ENCODE measurements around the gene RGS7BP.

RGS7BP gene

DNA sequence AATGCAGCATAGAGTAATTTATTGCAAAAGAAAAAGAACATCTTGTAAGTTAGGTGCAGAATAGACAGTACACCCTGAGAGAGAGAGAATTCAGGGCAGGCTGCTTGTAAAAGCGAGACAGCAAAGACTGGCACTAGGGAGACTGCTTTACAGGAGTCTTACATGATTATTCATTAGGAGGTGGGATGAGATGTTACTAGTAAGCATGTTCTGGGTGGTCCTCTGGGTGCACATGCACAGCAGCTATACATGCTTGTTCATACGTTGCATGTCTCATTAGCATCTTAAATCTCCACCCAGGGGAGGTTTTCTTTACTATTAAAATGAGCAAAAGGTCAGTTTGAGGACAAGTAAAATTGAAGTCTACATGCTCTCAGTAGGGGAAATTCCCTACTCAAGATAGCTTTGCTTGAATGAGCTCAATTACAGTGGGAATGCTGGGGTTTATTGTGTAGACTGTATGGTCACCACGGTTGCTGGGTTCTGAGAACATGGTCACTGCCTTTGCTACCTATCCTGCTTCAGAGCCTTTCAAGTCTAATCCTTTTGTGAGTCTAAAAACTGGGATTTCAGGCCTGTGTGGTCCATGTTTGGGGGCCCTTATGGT, 60.6 kb downstream of the RGS7BP start:
- DNase-seq: no peak

DNA sequence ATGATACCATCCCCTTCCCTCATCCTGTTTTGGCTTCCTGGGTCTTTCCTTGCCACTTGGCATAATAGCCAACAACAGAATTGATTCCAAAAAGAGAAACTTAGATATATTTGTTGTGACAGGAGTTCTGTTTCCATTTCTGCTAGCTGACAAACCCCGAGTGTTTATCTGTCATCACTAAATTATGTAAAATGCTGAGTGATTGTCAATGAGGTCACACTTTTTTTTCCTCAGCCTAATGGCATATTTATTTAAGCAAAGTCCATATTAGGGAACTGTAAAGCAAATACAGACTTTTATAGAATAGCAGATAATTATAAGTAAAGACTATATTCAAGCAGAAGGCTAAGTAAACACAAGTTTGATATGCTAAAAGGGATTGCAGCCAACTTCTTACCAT, 64.0 kb downstream of the RGS7BP start:
- no peak for DNase-seq

DNA sequence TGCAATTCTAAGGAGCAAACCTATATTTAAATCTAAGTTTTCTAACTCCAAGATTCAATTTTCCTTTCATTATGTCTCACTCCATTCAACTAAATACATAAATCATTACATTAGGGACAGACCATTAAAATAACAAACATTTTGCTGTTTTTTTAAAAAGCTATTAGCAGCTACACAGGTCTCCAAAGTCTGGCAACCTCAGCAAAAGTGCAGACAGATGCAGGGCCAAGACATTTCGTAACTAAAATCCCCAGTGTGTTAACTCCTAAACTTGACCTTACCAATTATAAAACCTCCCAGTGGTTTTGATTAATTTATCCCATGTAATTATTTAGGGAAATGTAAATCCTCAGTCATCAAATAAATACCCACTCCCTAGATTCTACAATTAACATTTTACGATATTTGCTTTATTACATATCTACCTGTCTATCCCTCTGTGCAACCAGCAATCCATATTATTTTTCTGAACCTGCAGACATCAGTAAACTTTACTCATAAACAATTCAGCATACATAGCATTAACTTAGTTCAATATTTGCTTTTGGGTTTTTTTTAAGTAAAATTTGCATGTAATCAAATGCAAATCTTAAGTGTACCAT, 64.7 kb downstream of the RGS7BP start:
- DNase-seq: no peak

DNA sequence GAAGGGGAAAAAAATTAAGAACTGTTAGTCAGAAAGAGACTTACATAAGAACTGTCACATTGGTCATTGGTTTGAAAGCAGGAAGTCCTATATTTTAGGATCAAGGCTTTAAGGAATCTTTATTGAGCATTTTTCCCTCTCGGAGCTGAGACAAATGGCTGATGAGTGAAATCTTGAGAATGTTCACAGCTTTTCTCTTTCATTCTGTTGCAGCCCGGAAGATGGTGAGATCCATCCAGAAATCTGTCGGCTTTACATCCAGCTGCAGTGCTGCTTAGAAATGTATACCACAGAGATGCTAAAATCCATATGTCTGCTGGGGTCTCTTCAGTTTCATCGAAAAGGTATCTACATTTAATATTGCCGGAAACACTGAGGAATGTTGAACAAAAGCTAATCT, 69.7 kb downstream of the RGS7BP start:
- DNase-seq: no peak

DNA sequence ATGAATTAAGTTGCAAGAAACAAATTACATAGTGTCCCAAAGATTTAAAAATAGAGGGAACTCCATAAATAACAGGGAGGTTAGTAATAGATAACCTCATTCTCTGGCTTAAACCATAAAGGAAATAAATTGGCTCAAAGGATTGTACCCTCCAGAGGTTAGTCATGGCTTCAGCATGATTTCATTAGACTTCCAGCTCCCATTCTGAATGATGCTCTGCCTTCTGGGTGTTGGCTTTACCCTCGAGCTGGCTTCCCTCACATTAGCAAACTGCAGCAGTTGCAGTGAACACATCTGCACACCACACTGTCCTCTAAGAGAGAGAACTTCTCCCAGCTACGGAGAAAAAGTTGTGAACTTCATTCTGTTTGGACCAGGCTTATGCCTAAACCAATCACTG, 70.4 kb downstream of the RGS7BP start:
- DNase-seq: no peak

DNA sequence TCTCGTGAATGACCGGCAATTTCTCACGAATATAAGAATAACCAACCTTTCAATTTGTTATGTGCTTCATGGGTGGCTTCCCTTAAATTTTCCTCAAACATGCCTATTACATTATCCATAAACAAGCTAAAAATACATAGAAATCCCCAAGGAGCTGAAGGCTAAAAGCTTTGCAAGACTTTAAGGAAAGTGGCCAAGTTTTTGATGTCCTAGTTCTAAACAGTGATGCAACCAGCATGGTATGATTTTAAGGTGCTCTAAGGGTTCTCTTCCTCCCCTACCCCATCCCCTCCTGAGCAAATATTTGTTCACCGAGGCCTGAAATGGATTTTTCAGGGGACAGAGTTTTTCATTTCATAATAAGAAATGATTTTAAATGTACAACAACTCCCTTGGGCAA, 79.8 kb downstream of the RGS7BP start:
- DNase-seq: no peak

DNA sequence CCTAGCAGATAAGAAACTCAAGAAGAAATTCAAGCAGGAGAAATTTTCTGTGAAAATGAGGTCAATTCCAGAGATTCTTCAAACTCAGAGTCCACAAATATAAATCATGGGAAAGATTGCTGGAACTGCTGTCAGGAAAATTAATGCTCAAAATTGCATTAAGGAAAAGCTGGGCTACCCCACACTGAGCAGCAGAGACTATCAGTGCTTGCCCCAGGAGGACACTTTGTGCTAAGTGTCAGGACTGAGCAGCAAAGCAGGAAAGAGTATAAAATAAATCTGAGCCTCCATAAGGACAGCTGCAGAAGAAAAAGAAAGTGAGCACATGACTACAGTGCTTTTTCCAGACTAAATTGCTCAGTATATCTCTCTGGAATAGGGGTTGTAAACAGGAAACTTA, 81.6 kb downstream of the RGS7BP start:
- DNase-seq: no peak

DNA sequence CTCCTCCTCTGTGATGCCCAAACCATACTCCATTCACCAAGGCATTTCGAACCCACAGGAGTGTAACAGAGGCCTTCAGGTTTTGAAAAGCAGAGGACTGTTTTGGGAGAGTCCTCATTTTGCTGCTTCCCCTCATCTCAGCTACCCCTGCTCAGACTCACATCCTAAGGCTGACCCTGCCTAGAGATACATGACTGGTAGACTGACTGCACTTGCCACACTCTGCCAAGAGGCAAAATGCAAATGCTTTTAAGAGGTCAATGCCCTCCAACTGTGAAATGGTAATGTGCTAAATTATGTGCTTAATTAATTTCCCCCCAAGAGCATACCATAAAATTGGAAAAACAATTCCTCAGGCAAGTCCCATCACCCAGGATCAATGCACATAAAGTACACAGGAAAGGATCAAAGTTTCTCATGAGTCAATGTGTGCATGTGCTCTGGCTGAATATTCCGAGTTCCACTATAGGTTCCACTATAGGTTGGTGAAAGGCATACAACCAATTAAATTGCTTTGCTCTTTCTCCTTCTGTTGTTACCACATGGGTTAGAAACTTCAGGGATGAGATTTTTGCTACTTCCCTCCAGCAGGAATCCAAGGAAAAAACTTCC, 87.0 kb downstream of the RGS7BP start:
- no peak for DNase-seq

DNA sequence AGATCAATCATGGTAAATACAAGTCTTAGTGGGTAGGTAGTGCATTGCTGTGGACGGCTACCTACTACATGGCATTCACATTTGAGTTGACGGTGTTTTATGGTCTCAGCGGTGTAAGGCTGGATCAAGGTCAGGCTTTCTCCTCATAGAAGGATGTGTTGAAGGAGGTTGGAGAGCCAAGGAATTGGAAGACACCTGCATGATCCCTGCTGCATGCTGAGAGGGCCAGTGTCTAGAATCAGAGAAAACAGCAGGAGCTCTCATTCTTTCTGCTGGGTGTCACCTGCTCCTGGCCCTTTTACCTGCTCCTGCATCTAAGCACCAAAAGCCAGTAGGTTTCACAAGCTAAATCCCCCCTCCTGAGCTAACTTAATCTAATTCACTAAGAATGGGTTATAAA, 88.2 kb downstream of the RGS7BP start:
- DNase-seq: no peak

DNA sequence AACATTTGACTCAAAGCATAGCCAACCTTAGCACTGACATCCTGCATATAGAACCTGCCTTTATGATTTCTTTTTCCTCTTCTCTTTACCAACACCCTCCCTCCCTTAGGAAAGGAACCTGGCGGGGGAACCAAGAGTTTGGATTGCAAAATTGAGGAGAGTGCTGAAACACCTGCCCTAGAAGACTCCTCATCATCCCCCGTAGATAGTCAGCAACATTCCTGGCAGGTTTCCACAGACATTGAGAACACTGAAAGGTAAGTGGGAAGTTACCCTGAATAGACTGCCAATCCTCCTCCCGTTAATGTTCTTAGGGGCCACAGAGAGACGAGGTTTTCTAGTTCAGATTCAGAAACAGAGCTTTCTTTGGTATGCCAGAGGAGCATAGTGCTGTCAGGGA, 88.8 kb downstream of the RGS7BP start:
- DNase-seq: no peak

DNA sequence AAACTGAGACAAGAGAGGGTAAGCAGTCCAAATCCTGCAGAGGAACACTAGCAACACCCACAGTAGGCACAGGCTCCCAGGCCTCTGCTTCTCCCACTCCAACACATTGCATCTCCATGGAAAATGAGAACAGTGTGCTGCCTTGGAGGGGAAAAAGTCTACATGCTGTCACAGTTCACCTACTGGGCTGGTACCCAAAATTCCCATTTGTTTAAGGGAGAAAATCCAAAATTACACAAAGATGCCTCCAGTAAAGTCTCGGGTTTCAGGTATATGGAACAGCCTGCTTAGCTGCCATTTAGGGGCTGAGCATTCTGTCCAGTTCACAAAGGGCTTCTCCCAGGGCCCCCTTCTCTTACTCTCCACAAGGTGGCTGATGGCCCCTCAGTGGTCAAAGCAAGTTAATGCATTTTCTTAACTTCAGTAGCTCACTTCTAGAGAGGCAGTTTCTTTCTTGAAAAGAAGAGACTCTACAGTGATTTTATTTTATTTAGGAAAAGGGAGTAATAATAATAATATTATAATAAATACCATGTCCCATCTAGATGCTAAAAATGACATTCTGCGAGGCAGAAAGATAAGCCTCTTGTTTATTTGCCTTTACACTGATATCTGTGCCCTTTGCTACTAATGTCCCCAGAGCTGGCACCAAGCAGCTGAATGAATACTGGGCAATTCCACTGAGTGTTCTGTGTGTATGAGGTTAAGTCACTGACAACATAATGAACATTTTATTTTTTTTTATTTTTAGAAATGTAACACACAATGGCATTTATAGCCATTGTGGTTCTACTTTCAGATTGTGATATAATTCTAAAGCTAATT, 89.4 kb downstream of the RGS7BP start:
- DNase-seq: no peak

DNA sequence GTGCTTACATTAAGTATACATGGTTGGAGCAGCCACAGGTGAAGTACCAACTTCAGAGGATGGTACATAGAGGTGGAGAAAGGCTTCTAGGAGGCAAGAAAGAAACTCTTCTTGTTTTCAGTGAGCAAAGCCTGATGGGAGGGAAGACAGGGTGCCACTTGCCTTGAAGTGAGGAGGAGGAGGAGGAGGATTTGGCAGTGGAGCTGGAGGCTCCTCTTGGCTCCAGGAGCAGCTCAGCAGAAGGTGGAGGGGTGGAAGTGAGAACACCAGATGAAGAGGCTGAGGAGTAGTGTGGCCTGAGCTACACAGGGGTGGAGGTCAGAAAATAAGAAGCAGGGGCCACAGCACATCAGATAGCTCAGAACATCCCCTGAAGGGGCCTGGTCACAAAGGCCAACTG, 93.4 kb downstream of the RGS7BP start:
- DNase-seq: no peak

DNA sequence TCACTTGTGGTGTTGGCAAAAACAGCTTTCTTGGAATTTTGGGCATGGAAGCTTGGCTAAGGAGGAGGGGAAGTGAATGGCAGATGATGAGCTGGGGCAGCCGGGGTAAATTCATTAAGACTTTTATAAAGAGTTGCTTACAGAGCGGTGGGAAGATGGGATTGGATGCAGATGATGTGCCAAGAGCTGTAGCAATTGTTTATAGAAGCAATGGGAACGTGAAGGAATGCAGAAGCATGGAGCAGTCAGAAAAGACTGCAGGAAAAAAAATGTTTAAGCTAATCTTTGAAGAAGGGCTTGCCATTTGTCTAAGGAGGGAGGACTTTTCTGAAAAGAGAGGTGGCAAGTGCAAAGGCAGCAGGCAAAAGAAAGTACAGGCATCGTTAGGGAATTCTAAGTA, 97.9 kb downstream of the RGS7BP start:
- DNase-seq: no peak

DNA sequence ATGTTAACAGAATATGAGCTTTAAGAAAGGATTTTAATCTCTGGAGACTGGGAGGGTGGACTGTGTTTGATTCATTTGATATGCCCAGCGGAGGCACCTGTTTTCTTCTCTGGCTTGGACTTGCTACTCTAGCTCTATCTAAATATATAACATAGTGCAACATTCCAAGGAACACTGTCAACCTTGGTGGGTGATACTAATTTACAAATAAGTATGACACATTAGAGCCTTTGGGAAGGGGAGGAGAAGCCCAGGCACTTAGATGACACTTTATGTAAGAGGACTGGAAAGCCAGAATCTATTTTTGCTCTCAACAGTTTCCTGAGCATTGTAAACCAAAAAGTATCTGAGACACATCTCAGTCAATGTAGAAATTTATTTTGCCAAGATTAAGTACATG, 101.1 kb downstream of the RGS7BP start:
- no peak for DNase-seq

DNA sequence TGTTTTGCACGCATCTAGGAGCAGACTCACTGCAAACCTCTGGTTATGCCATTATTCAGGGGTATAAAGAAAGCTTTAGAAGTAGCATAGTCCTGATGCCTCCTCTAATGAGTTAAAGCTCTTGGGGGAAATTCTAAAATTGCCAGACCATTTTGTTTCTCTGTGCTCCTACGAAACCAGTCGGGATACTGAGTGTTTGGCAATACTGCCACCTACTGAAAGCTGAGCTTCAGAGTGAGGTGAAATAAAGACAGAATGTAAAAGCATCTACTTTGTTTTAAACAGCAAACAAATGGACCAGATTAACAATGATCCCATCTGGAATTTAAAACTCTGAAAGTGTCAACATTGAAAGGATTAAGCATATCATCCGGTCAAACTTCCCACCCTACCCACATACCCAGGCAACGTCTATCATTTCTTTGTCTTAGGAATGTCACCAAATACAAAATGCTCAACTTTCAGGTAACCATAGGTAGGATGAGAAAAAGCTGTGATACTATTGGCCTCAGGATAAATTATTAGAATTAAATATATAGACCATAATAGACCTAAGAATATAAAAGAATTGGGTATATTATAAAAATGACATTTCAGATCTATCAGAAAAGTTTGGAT, 106.6 kb downstream of the RGS7BP start:
- peak; percentile 27 for DNase-seq

DNA sequence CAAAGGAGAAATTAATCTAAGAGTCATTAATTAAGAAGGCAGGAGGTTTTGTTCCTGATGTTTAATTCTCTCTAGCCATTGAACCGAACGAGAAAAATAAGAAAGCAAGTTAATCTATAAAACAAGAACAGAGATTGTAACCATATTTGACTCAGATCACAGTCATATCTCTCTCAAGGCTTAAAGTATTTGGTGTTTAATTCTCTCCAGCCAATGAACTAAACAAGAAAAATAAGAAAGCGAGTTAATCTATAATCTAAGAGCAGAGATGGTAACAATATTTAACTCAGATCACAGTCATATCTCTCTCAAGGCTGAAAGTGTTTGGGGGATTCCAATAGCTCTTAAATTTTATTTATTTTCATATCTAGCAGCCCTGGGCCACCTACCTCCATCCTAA, 110.1 kb downstream of the RGS7BP start:
- DNase-seq: no peak

DNA sequence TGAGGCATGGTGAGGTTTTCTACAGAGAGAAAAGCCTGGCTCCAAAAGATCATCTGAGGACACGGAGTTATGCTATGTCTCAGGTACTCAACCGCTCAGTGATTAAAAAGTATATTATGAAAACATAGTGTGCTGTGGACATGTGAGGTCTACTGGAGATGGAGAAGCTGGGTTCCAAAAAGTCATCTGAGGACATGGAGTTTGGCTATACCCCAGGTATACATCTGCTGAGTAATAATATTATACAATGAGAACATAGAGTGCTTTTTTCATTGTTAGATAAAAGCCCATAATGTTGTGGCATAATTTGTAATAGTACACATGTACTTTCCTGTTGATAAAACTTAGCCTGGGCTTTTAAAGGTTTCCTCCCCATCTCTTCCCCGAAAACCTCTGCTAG, 113.8 kb downstream of the RGS7BP start:
- no peak for DNase-seq

DNA sequence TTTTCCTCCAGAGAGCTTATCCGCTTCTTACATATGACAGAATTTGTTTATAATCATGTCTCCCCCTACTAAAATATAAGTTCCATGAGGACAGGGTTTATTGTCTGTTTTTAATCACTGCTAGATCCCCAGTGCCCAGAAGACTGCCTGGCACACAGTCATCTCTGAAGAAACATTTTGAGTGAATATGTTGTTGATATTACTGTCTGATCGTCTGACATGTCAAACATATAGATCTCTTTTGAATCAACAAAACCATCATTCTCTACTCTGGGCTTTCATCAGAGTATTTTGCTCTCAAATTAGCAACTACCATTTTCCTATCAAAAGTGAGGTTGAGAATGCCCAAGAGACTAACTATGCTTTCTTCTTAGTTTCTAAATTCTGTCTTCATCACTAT, 117.2 kb downstream of the RGS7BP start:
- DNase-seq: no peak

DNA sequence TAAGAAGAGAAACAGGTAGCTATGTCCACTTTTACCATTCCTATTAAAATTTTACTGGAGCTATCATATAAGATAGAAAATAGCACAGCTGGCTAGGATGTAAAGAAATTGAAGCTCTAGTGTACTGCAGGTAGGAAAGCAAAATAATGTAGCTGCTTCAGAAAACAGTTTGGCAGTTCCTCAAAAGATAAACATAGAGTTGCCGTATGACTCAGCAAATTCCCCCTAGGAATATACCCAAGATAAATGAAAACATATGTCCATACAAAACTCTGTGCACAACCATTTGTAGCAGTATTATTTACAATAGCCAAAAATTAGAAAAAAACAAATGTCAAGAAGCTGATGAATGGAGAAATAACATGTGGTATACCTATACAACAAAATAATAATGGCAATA, 119.9 kb downstream of the RGS7BP start:
- DNase-seq: peak; percentile 25

DNA sequence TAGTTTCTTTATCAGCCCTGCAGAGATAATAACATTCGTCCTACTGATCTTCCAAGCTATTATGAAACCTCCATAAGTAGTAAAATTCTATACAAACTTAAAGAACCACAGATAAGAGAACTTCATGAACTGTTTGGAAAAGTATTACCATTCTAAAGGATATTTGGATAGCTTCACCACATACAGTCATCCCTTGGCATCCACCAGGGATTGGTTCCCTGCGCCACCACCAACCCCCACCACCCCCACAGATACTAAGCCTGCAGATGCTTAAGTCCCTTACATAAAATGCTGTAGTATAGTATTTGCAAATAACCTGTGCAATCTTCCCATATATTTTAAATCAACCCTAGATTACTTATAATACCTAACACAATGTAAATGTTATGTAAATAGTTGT, 123.1 kb downstream of the RGS7BP start:
- no peak for DNase-seq

DNA sequence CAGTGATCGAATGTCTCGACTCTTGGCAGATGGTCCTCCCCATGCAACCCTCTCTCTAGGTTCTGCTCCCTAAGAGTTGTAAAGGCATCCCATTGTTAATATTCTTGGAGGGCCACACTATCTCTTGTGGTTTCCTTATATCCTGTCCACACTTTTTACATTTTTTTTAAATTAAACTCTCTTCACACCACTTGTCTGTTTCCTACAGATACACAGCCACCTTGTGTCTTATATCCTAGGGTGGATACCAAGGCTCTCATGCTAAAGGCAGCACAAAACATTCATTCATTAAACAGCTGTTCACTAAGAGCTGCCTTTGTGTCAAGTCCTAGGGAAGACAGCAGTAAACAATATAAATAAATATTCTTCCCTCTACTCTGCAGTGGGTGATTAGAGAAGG, 124.0 kb downstream of the RGS7BP start:
- no peak for DNase-seq

DNA sequence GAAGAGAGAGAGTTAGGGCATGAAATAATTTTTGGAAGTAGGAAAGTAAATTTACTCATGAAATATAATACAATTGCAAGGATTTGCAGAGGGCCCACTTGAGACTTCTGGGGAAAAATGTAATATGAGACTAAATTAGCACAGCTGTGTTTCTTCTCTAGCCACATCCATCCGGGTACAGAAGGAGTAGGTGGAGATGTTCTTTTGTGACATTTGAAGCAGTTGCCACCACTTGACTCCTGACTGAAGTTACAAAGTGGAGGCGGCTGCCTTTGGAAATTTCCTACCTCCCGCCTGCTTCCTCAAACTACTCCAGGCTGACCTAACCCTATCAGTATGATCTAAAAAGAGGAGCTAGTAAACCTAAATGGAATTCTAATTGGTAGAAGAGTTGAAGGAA, 126.4 kb downstream of the RGS7BP start:
- no peak for DNase-seq

DNA sequence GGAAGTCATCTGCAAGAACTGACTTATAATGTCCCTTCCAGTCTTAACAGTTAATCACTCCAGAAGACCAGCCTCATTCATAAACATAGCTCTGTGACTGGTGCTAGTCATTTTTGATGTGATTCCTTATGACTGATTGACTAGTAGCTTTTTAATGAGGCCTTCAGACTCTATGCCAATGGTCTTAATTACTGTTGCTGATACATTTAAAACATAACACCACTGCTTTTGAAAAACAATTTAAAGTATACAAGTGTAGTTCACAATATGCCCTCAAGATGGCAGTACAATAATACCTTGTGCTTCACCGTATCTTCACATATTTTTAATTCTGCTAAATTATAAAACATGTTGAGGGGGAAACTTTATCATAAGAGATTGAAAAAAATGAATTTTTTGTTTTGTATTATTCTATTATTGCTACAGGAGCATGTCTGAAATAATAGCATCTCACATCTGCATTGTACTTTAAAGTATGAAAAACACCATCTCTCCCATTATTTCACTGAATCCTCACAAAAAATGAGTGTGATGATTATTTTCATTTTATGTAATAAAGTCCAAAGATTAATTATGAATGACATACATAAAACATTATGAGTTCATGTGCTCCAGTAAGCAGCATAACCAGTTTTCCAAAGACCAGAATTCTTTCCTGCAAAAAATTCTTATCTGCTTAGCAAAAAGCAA, 129.3 kb downstream of the RGS7BP start:
- no peak for DNase-seq
